ENCODE data around the gene DPYSL5.

- TF ChIP-seq POLR2A (IDR thresholded peaks at IDR 0.05) (no peak), EP300 (IDR thresholded peaks at IDR 0.05) (no peak)
Observed at GRCh38 chr2:26840937-26841610, 6.9 kb upstream of the DPYSL5 start.
